ENCODE data around the gene VAMP8.
"Not testable (repeated sequence)": the region's sequence is repeated elsewhere in the genome, so short reads cannot be mapped to it uniquely, and the experiment has no call there.

Gene VAMP8

DNA sequence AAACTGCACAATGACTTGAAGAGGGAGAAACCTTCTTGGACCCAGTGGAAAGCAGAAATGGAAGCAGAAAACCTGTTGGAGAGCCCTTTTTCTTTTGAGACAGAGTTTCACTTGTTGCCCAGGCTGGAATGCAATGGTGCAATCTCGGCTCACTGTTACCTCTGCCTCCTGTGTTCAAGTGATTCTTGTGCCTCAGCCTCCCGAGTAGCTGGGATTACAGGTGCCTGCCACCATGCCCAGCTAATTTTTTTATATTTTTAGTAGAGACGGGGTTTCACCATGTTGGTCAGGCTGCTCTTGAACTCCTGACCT, 26.7 kb downstream of the VAMP8 start:
- not testable (repeated sequence) for H2BK120ac ChIP-seq (ENCODE audit: insufficient read depth, low read length, poor library complexity); H3K27ac ChIP-seq (ENCODE audit: low read depth, low read length); DNase-seq; H2BK5ac ChIP-seq (ENCODE audit: low read depth, low read length, poor library complexity); H2AK5ac ChIP-seq (ENCODE audit: low read length); H3K79me1 ChIP-seq (ENCODE audit: low read length); H4K8ac ChIP-seq (ENCODE audit: low read depth, low read length); H3K4ac ChIP-seq (ENCODE audit: low read depth, low read length); H3K23ac ChIP-seq (ENCODE audit: low read length); H3K18ac ChIP-seq (ENCODE audit: low read length); H3K4me3 ChIP-seq (ENCODE audit: low read depth, low read length); H3K79me2 ChIP-seq (ENCODE audit: control insufficient read depth, insufficient read depth, low read length, poor library complexity); H3K9me3 ChIP-seq (ENCODE audit: insufficient read depth, low read depth, low read length); H3K9ac ChIP-seq (ENCODE audit: low read length); H3K27me3 ChIP-seq (ENCODE audit: insufficient read depth, low read length); H3K14ac ChIP-seq (ENCODE audit: low read length); H2AFZ ChIP-seq (ENCODE audit: insufficient read depth, low read length, poor library complexity); H3K4me2 ChIP-seq (ENCODE audit: low read length); H4K91ac ChIP-seq (ENCODE audit: low read depth, low read length); H4K12ac ChIP-seq (ENCODE audit: low read depth, low read length); H2BK12ac ChIP-seq (ENCODE audit: low read length)
- WGBS (ENCODE audit: extremely low coverage, insufficient coverage, insufficient read length), result no CpG with 5 or more reads among the region's 3 CpGs
- Histone ChIP-seq H3K4me1 (ENCODE audit: control insufficient read depth in 1 of 2, insufficient read depth in 2 of 2, low read length in 2 of 2) (peaks cover 5 to 22% of the 10 kb centered on the region in 2 experiments), H3K36me3 (ENCODE audit: control insufficient read depth in 1 of 2, insufficient read depth in 2 of 2, low read length in 2 of 2) (peaks cover 14 to 24% of the 10 kb centered on the region in 2 experiments)

DNA sequence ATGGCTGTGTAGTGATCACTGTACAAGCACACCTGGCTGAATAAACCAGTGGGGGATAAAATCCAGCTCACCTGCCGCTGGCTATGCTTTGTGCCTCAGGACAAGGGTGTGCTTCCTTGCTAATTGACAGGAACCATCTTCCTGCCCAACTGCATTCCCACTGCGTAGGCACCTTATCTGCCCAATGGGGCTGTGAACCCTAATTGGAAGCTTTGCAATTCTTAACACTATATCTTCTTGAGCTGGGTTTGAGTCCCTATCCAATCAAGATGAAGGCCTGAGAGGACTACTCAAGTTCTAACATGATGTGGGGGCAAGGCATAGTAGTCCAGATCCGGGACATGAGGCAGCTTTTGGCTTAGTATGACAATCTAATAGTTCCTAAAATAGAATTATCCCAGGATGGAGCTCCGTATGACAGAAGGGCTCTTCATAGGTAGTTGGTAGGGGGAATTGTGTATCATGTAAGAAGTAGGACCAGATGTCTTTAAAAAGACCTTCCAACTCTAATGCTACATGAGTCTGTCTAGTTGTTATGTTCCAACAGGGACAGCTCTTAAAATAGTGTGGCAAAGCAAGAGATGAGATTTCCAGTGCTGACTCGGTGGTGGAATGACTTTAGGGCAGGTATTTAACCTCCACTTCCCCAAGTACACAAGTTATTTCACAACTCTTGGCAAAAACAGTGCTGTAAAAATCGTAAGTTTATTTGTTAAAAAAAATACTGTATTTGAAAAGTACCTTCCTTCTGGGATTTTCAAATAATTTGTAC, 27.4 kb downstream of the VAMP8 start:
- Histone ChIP-seq H3K23ac (ENCODE audit: low read length) (no peak overlapping the region), H3K36me3 (ENCODE audit: control insufficient read depth in 1 of 2, insufficient read depth in 2 of 2, low read length in 2 of 2) (peaks cover 13 to 21% of the 10 kb centered on the region in 2 experiments), H2AFZ (ENCODE audit: insufficient read depth, low read length, poor library complexity) (no peak overlapping the region), H2BK5ac (ENCODE audit: low read depth, low read length, poor library complexity) (no peak overlapping the region), H3K4ac (ENCODE audit: low read depth, low read length) (no peak overlapping the region), H2BK12ac (ENCODE audit: low read length) (no peak overlapping the region), H3K27me3 (ENCODE audit: insufficient read depth, low read length) (no peaks in the 10 kb centered on the region), H3K14ac (ENCODE audit: low read length) (no peak overlapping the region), H3K27ac (ENCODE audit: low read depth, low read length) (no peak overlapping the region), H2AK5ac (ENCODE audit: low read length) (no peak overlapping the region), H3K4me1 (ENCODE audit: control insufficient read depth in 1 of 2, insufficient read depth in 2 of 2, low read length in 2 of 2) (peaks cover 5 to 22% of the 10 kb centered on the region in 2 experiments), H3K18ac (ENCODE audit: low read length) (no peak overlapping the region), H2BK120ac (ENCODE audit: insufficient read depth, low read length, poor library complexity) (no peak overlapping the region), H4K12ac (ENCODE audit: low read depth, low read length) (no peak overlapping the region), H3K9me3 (ENCODE audit: insufficient read depth, low read depth, low read length) (peaks cover 3% of the 10 kb centered on the region), H3K9ac (ENCODE audit: low read length) (no peak overlapping the region), H3K4me2 (ENCODE audit: low read length) (no peak overlapping the region), H3K4me3 (ENCODE audit: low read depth, low read length) (no peak overlapping the region), H3K79me2 (ENCODE audit: control insufficient read depth, insufficient read depth, low read length, poor library complexity) (peaks cover 6% of the 10 kb centered on the region), H4K8ac (ENCODE audit: low read depth, low read length) (no peak overlapping the region), H3K79me1 (ENCODE audit: low read length) (peaks cover 8% of the 10 kb centered on the region), H4K91ac (ENCODE audit: low read depth, low read length) (no peak overlapping the region)
- peak in 1 of 2 donors; percentile 31 for DNase-seq
- WGBS (ENCODE audit: extremely low coverage, insufficient coverage, insufficient read length), result no CpG with 5 or more reads among the region's 6 CpGs

DNA sequence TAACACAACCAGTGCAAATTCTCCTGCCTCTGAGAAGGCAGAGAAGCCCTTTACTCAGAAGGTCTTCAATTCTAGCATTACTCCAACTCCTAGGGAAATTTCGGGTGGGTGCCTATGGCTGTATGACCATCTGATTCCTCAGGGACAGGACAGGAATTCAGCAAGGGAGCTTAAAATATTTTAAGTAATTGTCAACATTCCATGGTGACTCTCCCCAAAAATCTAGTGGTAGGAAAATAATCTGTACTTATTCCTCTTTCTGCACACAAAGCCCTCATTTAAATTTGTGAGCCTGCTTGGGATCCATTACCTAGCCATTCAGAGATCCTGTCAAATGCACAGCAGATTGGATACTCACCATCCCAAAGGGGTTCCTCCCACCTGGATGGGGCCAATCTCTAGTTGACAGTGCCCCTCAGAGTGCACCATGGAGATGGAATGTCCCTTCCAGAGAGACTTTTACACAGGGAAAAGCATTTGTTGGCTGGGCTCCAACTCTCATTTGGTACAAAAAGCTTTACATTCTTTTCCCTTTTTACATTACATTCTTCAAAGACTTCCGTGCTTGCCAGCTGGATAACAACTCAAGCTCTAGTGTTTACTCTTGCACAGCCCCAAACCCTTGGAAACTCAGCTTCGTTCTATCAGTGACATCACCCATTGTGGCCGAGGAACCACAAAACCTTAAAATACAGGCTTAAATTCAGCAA, 28.2 kb downstream of the VAMP8 start:
- Histone ChIP-seq H2BK5ac (ENCODE audit: low read depth, low read length, poor library complexity) (no peak overlapping the region), H3K18ac (ENCODE audit: low read length) (no peak overlapping the region), H4K8ac (ENCODE audit: low read depth, low read length) (no peak overlapping the region), H3K27ac (ENCODE audit: low read depth, low read length) (no peak overlapping the region), H3K79me1 (ENCODE audit: low read length) (peaks cover 8% of the 10 kb centered on the region), H4K91ac (ENCODE audit: low read depth, low read length) (no peak overlapping the region), H2AK5ac (ENCODE audit: low read length) (no peak overlapping the region), H3K9me3 (ENCODE audit: insufficient read depth, low read depth, low read length) (peaks cover 1% of the 10 kb centered on the region), H3K79me2 (ENCODE audit: control insufficient read depth, insufficient read depth, low read length, poor library complexity) (peaks cover 6% of the 10 kb centered on the region), H3K4ac (ENCODE audit: low read depth, low read length) (no peak overlapping the region), H2BK120ac (ENCODE audit: insufficient read depth, low read length, poor library complexity) (no peak overlapping the region), H2AFZ (ENCODE audit: insufficient read depth, low read length, poor library complexity) (no peak overlapping the region), H3K27me3 (ENCODE audit: insufficient read depth, low read length) (no peaks in the 10 kb centered on the region), H3K23ac (ENCODE audit: low read length) (no peak overlapping the region), H3K14ac (ENCODE audit: low read length) (no peak overlapping the region), H2BK12ac (ENCODE audit: low read length) (no peak overlapping the region), H3K4me1 (ENCODE audit: control insufficient read depth in 1 of 2, insufficient read depth in 2 of 2, low read length in 2 of 2) (peaks cover 5 to 22% of the 10 kb centered on the region in 2 experiments), H3K36me3 (ENCODE audit: control insufficient read depth in 1 of 2, insufficient read depth in 2 of 2, low read length in 2 of 2) (peaks cover 14 to 20% of the 10 kb centered on the region in 2 experiments), H3K4me2 (ENCODE audit: low read length) (no peak overlapping the region), H4K12ac (ENCODE audit: low read depth, low read length) (no peak overlapping the region), H3K4me3 (ENCODE audit: low read depth, low read length) (no peak overlapping the region), H3K9ac (ENCODE audit: low read length) (no peak overlapping the region)
- peak in 1 of 2 donors; percentile 51 for DNase-seq
- WGBS (ENCODE audit: extremely low coverage, insufficient coverage, insufficient read length), result no CpG with 5 or more reads among the region's 4 CpGs

DNA sequence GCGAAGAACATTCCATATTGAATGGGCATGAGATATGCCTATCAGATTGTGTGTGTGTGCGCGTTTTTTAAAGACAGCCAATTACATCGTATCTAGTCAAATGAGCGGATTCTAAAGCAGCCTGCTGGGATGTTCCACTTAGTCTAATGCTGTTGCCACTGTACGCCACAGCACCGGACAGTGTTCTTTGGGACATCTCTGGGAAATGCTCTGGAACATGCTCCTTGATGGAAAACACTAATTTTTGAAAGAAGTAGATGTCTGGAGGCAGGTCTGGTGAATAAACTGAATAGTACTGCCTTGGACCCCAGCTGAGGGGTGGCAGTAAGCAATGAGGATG, 28.7 kb downstream of the VAMP8 start:
- no peak overlapping the region for H2BK5ac ChIP-seq (ENCODE audit: low read depth, low read length, poor library complexity)

More for the DNA sequence above, 28.7 kb downstream of the VAMP8 start:
- Histone ChIP-seq H3K4me3 (ENCODE audit: low read depth, low read length) (no peak overlapping the region), H3K36me3 (ENCODE audit: control insufficient read depth in 1 of 2, insufficient read depth in 2 of 2, low read length in 2 of 2) (peaks cover 14 to 20% of the 10 kb centered on the region in 2 experiments), H3K27ac (ENCODE audit: low read depth, low read length) (no peak overlapping the region), H4K8ac (ENCODE audit: low read depth, low read length) (no peak overlapping the region), H3K79me1 (ENCODE audit: low read length) (peaks cover 8% of the 10 kb centered on the region), H2BK12ac (ENCODE audit: low read length) (no peak overlapping the region), H3K27me3 (ENCODE audit: insufficient read depth, low read length) (no peaks in the 10 kb centered on the region), H3K79me2 (ENCODE audit: control insufficient read depth, insufficient read depth, low read length, poor library complexity) (peaks cover 6% of the 10 kb centered on the region), H3K9ac (ENCODE audit: low read length) (no peak overlapping the region), H3K4me2 (ENCODE audit: low read length) (no peak overlapping the region), H3K4ac (ENCODE audit: low read depth, low read length) (no peak overlapping the region), H3K4me1 (ENCODE audit: control insufficient read depth in 1 of 2, insufficient read depth in 2 of 2, low read length in 2 of 2) (peaks cover 5 to 19% of the 10 kb centered on the region in 2 experiments), H2AK5ac (ENCODE audit: low read length) (no peak overlapping the region), H4K91ac (ENCODE audit: low read depth, low read length) (no peak overlapping the region), H2AFZ (ENCODE audit: insufficient read depth, low read length, poor library complexity) (no peak overlapping the region), H3K9me3 (ENCODE audit: insufficient read depth, low read depth, low read length) (peaks cover 1% of the 10 kb centered on the region), H3K18ac (ENCODE audit: low read length) (no peak overlapping the region), H4K12ac (ENCODE audit: low read depth, low read length) (no peak overlapping the region), H2BK120ac (ENCODE audit: insufficient read depth, low read length, poor library complexity) (no peak overlapping the region), H3K23ac (ENCODE audit: low read length) (no peak overlapping the region), H3K14ac (ENCODE audit: low read length) (no peak overlapping the region)
- no peak for DNase-seq
- no CpG with 5 or more reads among the region's 7 CpGs for WGBS (ENCODE audit: extremely low coverage, insufficient coverage, insufficient read length)
